Measurements from ENCODE around the gene SNAI1. TPM values are rescaled to one million over a fixed set of nuclear protein-coding genes. Genes with fewer than 3 reads are reported as not detected.
"Not testable (repeated sequence)": the region's sequence is repeated elsewhere in the genome, so short reads cannot be mapped to it uniquely, and the experiment has no call there.

Gene SNAI1
- total RNA-seq, 4 donors from 2014 or later = 0.32 to 0.41 (median 0.40) TPM; not detected in 1

DNA sequence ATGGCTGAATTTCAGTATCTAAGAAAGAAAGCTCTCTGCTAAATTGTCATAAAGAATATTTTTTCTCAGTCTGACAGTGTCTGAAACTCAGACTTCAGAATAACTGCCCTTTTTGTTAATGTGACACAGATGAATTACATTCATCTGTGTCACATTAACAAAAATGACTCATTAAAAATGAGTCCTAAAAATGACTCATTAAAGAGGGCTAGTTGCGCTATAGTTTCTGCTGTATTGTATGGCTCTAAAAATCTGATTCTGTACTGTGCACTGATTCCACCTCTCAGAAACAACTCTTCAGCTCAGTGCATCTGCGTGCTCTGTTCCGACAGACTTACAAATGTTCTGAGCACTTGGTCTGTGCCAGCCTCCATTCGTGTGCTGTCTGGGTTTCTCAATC, 31.6 kb upstream of the SNAI1 start:
- H3K4me3 ChIP-seq = no peak overlapping the region
- 86 to 90% methylated on average over 1 to 4 of the region's 4 CpGs for WGBS, 2 donors (ENCODE audit: low coverage in 1 of 2)
- in situ Hi-C loops (cut with MboI; ENCODE audit: low pct_ligation_motif_present in 1 of 4, low pct_unique_long_range_greater_than_20kb in 1 of 4, low sequenced_read_pairs in 3 of 4) = no loop called here
- peaks cover 0 to 73% (median 39%) of the 10 kb centered on the region in 4 donors for H3K36me3 ChIP-seq
- intact Hi-C loops (cut with DNase I; ENCODE audit: low total_unique reads) = no loop called here
- H3K27me3 ChIP-seq = no peaks in the 10 kb centered on the region
- no peak overlapping the region for H3K27ac ChIP-seq
- TF ChIP-seq EP300 (IDR thresholded peaks at IDR 0.05; ENCODE audit: low read depth) (no peak), POLR2AphosphoS5 (IDR thresholded peaks at IDR 0.05) (no peak), POLR2A (IDR thresholded peaks at IDR 0.05) (no peak)
- TF ChIP-seq, protein P1, sequence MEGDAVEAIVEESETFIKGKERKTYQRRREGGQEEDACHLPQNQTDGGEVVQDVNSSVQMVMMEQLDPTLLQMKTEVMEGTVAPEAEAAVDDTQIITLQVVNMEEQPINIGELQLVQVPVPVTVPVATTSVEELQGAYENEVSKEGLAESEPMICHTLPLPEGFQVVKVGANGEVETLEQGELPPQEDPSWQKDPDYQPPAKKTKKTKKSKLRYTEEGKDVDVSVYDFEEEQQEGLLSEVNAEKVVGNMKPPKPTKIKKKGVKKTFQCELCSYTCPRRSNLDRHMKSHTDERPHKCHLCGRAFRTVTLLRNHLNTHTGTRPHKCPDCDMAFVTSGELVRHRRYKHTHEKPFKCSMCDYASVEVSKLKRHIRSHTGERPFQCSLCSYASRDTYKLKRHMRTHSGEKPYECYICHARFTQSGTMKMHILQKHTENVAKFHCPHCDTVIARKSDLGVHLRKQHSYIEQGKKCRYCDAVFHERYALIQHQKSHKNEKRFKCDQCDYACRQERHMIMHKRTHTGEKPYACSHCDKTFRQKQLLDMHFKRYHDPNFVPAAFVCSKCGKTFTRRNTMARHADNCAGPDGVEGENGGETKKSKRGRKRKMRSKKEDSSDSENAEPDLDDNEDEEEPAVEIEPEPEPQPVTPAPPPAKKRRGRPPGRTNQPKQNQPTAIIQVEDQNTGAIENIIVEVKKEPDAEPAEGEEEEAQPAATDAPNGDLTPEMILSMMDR (IDR thresholded peaks at IDR 0.05) = no peak
- DNase-seq = no peak
- H3K9me3 ChIP-seq = no peaks in the 10 kb centered on the region
- H3K4me1 ChIP-seq = no peaks in the 10 kb centered on the region

GRCh38 chr20:49955167-49955566, 27.6 kb upstream of the SNAI1 start:
- intact Hi-C loops (cut with DNase I; ENCODE audit: low total_unique reads) (no loop called here), in situ Hi-C loops (cut with MboI; ENCODE audit: low pct_ligation_motif_present in 1 of 4, low pct_unique_long_range_greater_than_20kb in 1 of 4, low sequenced_read_pairs in 3 of 4) (no loop called here)
- Histone ChIP-seq H3K9me3 (no peaks in the 10 kb centered on the region), H3K27me3 (no peaks in the 10 kb centered on the region), H3K4me3 (no peak overlapping the region), H3K36me3 (peaks cover 0 to 51% (median 23%) of the 10 kb centered on the region in 4 donors), H3K27ac (no peak overlapping the region), H3K4me1 (no peaks in the 10 kb centered on the region)
- TF ChIP-seq EP300 (IDR thresholded peaks at IDR 0.05; ENCODE audit: low read depth) (no peak), POLR2A (IDR thresholded peaks at IDR 0.05) (no peak), POLR2AphosphoS5 (IDR thresholded peaks at IDR 0.05) (no peak)
- TF ChIP-seq, protein P1 (IDR thresholded peaks at IDR 0.05) = no peak
- no peak for DNase-seq
- WGBS, 2 donors (ENCODE audit: low coverage in 1 of 2) = 96 to 100% methylated on average over 1 to 3 of the region's 3 CpGs

DNA sequence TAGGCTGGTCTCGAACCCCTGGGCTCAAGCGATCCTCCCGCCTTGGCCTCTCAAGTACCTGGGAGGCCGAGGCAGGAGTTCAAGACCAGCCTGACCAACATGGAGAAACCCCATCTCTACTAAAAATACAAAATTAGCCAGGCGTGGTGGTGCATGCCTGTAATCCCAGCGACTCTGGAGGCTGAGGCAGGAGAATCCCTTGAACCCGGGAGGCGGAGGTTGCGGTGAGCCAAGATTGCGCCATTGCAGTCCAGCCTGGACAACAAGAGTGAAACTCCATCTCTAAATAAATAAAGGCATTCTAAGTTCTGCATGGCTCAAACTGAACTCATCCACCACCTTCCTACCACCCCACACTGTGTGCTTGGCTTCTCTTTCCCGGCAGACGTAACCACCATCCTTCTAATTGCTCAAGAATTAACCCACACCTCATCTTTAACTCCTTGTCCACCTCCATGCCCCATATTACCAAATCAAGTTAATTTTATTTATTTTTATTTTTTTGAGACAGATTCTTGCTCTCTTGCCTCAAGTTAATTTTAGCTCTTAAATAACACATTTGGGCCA, 26.9 kb upstream of the SNAI1 start:
- peaks cover 0 to 43% (median 21%) of the 10 kb centered on the region in 4 donors for H3K36me3 ChIP-seq
- in situ Hi-C loops (cut with MboI; ENCODE audit: low pct_ligation_motif_present in 1 of 4, low pct_unique_long_range_greater_than_20kb in 1 of 4, low sequenced_read_pairs in 3 of 4); H3K4me3 ChIP-seq; H3K27me3 ChIP-seq; DNase-seq; H3K9me3 ChIP-seq; intact Hi-C loops (cut with DNase I; ENCODE audit: low total_unique reads); H3K4me1 ChIP-seq; H3K27ac ChIP-seq: not testable (repeated sequence)
- 82 to 87% methylated on average over 4 to 12 of the region's 12 CpGs for WGBS, 2 donors (ENCODE audit: low coverage in 1 of 2)

GRCh38 chr20:49956689-49957088, 26.1 kb upstream of the SNAI1 start:
- Histone ChIP-seq H3K4me1 (no peaks in the 10 kb centered on the region), H3K4me3 (no peak overlapping the region), H3K9me3 (no peaks in the 10 kb centered on the region), H3K27me3 (no peaks in the 10 kb centered on the region), H3K36me3 (peaks cover 0 to 38% (median 19%) of the 10 kb centered on the region in 4 donors), H3K27ac (no peak overlapping the region)
- no peak for DNase-seq
- intact Hi-C loops (cut with DNase I; ENCODE audit: low total_unique reads) = no loop called here
- TF ChIP-seq POLR2A (IDR thresholded peaks at IDR 0.05) (no peak), POLR2AphosphoS5 (IDR thresholded peaks at IDR 0.05) (no peak), EP300 (IDR thresholded peaks at IDR 0.05; ENCODE audit: low read depth) (no peak)
- in situ Hi-C loops (cut with MboI; ENCODE audit: low pct_ligation_motif_present in 1 of 4, low pct_unique_long_range_greater_than_20kb in 1 of 4, low sequenced_read_pairs in 3 of 4) = no loop called here
- 95% methylated on average over 18 of the region's 18 CpGs; no CpG with 5 or more reads in 1 of the 2 donors for WGBS, 2 donors (ENCODE audit: low coverage in 1 of 2)

DNA sequence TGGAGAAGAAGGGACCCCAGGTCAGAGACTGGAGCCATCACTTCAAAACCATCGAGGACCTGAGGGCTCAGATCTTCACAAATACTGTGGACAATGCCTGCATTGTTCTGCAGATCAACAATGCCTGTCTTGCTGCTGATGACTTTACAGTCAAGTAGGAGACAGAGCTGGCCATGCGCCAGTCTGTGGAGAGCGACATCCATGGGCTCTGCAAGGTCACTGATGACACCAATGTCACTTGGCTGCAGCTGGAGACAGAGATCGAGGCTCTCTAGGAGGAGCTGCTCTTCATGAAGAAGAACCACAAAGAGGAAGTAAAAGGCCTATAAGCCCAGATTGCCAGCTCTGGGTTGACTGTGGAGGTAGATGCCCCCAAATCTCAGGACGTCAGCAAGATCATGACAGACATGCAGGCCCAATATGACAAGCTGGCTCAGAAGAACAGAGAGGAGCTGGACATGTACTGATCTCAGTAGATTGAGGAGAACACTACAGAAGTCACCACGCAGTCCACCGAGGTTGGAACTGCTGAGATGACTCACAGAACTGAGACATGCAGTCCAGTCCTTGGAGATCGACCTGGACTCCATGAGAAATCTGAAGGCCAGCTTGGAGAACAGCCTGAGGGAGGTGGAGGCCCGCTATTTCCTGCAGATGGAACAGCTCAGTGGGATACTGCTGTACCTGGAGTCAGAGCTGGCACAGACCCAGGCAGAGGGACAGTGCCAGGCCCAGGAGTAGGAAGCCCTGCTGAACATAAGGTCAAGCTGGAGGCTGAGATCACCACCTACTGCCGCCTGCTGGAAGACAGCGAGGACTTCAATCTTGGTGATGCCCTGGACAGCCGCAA, 25.5 kb upstream of the SNAI1 start:
- peaks cover 0 to 31% (median 16%) of the 10 kb centered on the region in 4 donors for H3K36me3 ChIP-seq
- H3K9me3 ChIP-seq; H3K4me1 ChIP-seq; H3K27me3 ChIP-seq; intact Hi-C loops (cut with DNase I; ENCODE audit: low total_unique reads); H3K27ac ChIP-seq; H3K4me3 ChIP-seq; in situ Hi-C loops (cut with MboI; ENCODE audit: low pct_ligation_motif_present in 1 of 4, low pct_unique_long_range_greater_than_20kb in 1 of 4, low sequenced_read_pairs in 3 of 4); DNase-seq: not testable (repeated sequence)
- 85 to 100% methylated on average over 1 to 12 of the region's 12 CpGs for WGBS, 2 donors (ENCODE audit: low coverage in 1 of 2)

All from transverse colon (tissue), 4 donors.